ENCODE measurements around the gene HNRNPUL1. TPM values are rescaled to one million over a fixed set of nuclear protein-coding genes. Genes with fewer than 3 reads are reported as not detected.
"Not testable (repeated sequence)": the region's sequence is repeated elsewhere in the genome, so short reads cannot be mapped to it uniquely, and the experiment has no call there.

Gene HNRNPUL1
- total RNA-seq, 1 experiment from 2014 or later: 300 TPM

- no peak for DNase-seq (ENCODE audit: low spot score)
Observed at GRCh38 chr19:41276231-41276630, 12.1 kb downstream of the HNRNPUL1 start.

- DNase-seq (ENCODE audit: low spot score): no peak
Observed at GRCh38 chr19:41278478-41278877, 14.3 kb downstream of the HNRNPUL1 start.

- no peak for DNase-seq (ENCODE audit: low spot score)
Observed at GRCh38 chr19:41288673-41289530, 24.7 kb downstream of the HNRNPUL1 start.

- not testable (repeated sequence) for DNase-seq (ENCODE audit: low spot score)
Observed at GRCh38 chr19:41289814-41290213, 25.6 kb downstream of the HNRNPUL1 start.

GRCh38 chr19:41294393-41294792 is 30.2 kb downstream of the HNRNPUL1 start:
- DNase-seq (ENCODE audit: low spot score): no peak

- DNase-seq (ENCODE audit: low spot score): no peak
Observed at GRCh38 chr19:41295499-41295898, 31.3 kb downstream of the HNRNPUL1 start.

- DNase-seq (ENCODE audit: low spot score): no peak
Observed at GRCh38 chr19:41296433-41296871, 32.3 kb downstream of the HNRNPUL1 start.

- no peak for DNase-seq (ENCODE audit: low spot score)
Observed at GRCh38 chr19:41297628-41298347, 33.6 kb downstream of the HNRNPUL1 start.

- peak; percentile 46 for DNase-seq (ENCODE audit: low spot score)
Observed at GRCh38 chr19:41298348-41298964, 34.3 kb downstream of the HNRNPUL1 start.

GRCh38 chr19:41299046-41299754 is 35.0 kb downstream of the HNRNPUL1 start:
- DNase-seq (ENCODE audit: low spot score): no peak

GRCh38 chr19:41299755-41300089 is 35.5 kb downstream of the HNRNPUL1 start:
- DNase-seq (ENCODE audit: low spot score): no peak

- DNase-seq (ENCODE audit: low spot score): no peak
Observed at GRCh38 chr19:41300555-41300954, 36.4 kb downstream of the HNRNPUL1 start.

- no peak for DNase-seq (ENCODE audit: low spot score)
Observed at GRCh38 chr19:41302624-41303351, 38.6 kb downstream of the HNRNPUL1 start.

- DNase-seq (ENCODE audit: low spot score): no peak
Observed at GRCh38 chr19:41303954-41304353, 39.8 kb downstream of the HNRNPUL1 start.

GRCh38 chr19:41304706-41305483 is 40.7 kb downstream of the HNRNPUL1 start:
- no peak for DNase-seq (ENCODE audit: low spot score)

- no peak for DNase-seq (ENCODE audit: low spot score)
Observed at GRCh38 chr19:41305927-41306793, 42.0 kb downstream of the HNRNPUL1 start.

- DNase-seq (ENCODE audit: low spot score): no peak
Observed at GRCh38 chr19:41307090-41307875, 43.1 kb downstream of the HNRNPUL1 start.

- no peak for DNase-seq (ENCODE audit: low spot score)
Observed at GRCh38 chr19:41307954-41308449, 43.8 kb downstream of the HNRNPUL1 start.

Data from HT-29 (cell line).